GM18907 (cell line): ENCODE results near the gene TIMM10B.

Experiments used
- ATAC-seq: cut with Tn5 transposase; IDR thresholded peaks from one replicate; pipeline ENCODE4 v1.9.1; 2021; ENCODE audit warnings: mild to moderate bottlenecking, moderate library complexity; ENCODE audit not compliant: unreplicated experiment

Gene TIMM10B

DNA sequence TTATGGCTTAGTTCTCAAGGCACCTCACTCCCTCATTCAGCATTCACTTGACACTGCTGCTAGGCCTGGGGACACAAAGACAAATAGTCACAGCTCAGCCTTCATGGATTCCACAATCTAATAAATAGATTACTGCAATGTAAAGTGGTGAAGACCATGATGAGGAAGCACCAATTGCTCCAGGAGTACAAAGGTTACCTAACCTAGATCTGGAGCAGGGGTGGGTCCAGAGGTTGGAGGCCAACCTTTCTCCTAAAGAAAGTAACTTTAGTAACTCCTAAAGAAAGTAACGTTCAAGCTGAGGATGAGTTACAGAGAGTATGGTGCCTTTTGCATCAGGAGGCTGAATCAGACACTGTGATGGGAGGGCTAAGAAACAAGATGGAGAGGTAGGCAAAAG lies 11.7 kb upstream of the TIMM10B start:
- ATAC-seq, result no peak

DNA sequence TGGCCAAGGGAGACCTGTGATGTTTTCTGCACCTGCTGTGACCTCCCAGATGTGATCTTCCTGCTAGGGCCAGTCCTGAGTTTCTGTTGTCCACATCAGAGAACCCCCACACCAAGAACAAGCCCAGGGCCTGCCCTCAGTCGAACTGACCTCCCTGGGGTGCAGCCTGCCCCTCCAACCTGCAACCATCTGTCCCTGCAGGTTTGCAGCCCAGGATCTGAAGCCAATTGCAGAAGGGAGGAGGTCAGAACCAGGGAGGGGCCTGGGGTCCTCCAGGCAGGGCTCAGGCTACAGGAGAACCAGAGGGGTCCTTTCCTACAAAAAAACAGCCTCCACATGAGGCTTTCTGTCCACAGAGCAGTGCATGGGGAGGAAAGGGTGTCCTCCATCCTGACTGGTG lies 8.4 kb upstream of the TIMM10B start:
- no peak for ATAC-seq

DNA sequence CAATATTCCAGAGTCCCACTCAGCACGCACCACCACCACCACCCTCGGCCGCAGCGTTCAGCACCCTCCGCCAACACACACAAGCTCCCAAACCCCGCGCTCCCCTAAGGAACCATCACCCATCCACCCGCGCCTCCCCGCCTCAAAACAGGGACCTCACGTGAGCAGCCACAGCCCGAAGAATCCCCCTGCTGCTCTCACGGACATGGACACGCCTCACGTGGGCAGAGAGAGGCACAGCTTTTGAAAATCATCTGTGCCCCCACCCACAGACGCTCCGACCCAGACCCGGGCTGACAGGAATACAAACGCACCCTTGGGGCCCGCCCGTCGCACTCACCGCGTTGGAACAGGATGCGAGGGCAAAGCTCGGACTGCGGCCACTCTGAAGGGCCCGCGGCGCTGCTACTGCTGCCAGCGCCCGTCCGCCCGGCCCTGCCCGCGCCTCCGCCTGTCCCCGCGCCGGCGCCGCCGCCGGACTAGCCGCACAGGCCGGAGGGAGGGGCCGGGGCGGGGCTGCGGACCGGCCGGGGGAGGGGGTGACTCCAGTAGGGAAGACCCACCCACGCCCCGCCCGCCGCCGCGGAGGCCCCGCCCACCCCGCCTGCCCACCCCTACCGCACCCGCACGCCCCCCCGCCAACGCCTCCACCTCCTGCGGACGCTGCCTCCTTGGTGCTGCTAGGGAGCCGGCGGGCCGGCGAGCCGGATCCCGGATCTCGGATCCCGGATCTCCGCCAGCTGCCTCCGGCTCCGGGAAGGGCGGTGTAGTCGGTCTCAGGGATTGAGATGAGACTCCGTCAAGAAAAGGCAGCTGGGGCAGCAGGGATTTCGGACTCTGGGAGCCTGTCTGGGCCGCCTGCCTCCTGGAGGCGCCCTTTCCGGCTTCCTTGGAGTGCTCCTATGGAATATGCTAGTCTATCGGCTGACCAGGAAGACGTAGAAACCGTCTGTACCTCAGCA lies 7.6 kb upstream of the TIMM10B start, which contains the start of gene TRIM3:
TSS of gene TRIM3 (minus strand) at position 491 of the 962 bp plus-strand sequence. CDS start 8,246 bp downstream, outside the sequence.
- ATAC-seq, result peak; percentile 59

DNA sequence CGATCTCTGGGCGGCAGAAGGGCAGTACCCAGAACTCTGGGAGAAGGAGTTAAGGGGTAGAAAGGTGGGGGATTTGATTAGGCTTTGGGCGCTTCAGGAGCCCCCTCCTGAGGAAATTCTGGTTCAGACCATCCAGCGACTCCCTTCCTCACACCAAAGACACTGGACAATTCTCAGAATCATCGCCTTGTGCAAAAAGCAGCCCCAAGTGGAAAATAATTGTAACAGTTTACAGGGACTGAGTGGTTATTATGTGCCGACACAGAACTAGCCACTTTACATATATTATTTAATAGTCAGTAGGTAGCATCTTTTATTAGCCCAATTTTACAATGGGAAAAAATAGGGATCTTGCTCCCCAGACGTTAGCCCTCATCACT lies 6.9 kb upstream of the TIMM10B start:
- no peak for ATAC-seq

DNA sequence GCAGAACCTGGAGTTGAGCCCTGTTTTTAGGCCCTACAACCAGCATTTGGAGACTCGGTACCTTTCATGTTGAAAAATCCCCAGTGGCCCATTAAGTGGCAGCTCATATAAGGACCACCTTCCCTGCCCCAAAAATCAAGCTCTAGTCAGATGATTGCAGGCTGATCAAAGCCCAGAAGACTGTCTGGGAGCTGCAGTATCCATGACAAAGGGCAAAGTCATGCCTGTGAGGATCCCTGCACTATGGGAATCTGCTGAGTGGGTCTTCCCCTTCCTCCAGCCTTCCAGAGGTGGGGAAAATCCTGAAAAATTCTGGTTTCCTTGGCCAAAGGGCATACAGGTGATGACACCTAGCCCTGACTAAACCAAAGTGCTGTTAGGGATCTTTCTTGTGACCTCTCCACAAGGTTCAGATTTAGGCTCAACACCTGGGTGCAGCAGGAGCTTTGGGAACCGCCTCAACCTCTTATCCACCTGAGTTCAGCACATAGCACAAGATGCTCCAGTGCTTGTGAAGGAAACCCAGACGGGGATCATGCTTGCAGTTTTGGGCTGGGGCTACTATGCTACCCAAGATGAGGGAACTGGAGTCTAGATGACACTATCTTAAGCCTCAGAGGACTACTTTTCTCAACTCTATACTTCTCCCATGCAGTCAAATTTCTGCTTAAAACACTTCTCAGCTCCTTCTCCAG lies 6.3 kb upstream of the TIMM10B start:
- ATAC-seq, result no peak

DNA sequence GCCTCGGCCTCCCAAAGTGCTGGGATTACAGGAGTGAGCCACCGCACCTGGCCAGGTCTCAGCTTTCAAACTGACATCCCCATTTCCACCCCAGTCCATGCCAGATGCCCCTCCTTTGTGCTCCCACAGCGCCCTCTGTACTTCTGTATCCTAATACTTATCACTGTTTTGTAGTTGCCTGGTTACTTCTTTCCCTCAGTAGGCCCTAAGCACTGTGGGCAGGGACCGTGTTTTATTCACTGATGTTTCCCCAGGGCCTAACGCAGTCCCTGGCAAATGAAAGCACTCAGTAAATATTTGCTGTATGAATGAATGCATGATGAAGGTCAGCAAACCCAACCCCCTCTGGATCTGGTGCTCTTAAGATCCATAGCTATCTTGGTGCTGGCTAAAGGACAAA lies 5.4 kb upstream of the TIMM10B start:
- ATAC-seq, result no peak

DNA sequence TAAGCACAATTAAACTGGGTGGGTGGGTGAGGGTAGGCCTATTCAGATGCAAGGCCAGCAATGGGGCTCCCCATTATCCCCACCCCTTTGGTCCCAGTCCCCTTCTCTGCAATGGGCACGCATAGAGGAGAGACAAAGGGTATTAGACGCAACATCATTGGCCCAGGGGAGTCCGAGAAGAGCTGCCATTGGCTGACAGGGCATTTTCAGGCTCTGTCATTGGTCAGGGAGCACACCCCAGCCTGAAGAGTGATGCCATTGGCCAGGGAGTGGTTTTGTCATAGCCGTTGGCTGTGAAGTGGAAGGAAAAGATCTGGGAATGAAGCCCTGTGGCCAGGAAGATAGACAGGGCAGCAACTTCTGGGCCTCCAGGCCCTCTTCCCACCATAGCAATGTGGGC lies 4.7 kb upstream of the TIMM10B start:
- ATAC-seq, result no peak

DNA sequence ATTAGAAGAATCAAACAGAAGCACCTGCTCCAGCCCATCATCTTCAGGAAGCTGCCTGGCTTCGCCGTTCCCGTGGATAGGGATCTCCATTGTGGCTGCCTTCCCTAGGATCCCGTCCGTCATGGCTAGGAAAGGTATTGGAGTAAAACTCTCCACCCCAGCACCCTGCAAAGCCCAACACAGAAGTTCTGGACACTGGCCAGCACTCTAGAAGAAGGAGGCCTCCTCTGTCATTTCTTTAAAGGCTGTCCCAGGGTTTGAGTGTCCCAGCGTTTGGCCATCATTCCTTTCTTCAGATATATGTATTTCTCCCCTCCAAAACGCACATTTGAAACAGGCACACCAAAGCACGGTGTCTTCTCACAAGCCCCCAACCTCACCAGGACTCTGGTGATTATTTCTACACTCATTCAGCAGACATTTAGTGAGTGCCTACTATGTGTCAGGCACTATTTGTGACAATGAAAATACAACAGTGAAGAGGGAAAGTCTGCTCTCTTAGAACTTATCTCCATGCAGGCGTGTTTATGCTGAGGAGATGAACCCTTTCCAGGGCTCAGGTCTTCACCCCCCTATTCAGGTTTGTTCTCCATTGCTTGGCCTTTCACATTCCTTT lies 894 bp upstream of the TIMM10B start:
- ATAC-seq, result no peak

DNA sequence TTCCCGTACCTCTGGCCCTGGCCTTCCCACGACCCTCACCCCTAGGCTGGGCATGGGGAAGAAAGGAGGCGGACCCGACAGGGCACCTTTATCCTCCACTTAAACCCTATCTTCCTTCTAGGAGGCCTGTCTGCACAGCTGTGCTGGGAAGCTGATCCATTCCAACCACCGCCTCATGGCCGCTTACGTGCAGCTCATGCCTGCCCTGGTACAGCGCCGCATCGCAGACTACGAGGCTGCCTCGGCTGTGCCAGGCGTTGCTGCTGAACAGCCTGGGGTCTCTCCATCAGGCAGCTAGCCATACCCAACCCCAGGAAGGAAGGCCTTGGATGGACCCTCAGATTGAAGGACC lies 599 bp downstream of the TIMM10B start:
- ATAC-seq, result no peak

DNA sequence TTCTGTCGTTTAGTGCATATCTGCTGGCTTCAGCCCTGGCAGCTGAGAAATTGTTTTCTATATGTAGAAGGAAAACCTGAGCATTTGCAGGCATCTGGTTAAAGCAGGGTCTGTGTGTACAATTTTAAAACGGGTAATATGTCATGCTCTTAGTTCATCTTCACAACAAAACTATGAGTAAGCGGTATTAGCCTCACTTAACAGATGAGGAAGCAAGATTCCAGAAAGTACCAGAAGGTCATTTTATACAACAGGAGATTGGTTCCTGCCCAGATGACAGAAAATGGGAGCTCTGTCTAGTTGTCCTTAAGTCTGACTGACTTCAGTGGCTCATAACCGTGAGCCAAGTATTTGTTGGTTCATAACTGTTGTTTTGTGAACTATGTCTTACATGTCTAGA lies 1.1 kb downstream of the TIMM10B start:
- no peak for ATAC-seq

DNA sequence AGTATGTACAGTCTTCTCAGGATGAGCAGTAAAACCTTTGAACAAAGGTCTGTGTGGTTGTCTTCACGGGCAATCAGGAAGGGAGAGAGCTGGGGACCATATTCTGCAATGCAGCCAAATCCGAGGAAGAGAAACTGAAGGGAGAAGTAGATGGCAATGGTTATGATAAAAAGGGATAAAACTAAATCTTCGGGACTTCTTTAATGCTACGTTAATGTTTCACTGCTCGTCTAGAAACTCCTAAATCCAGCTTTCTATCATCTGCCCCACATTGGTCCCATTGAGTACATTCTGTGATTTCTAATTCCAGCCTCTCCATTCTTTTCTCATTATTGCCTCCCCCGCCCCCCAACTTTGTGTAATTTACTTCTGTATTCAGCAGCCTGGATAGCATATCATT lies 1.7 kb downstream of the TIMM10B start:
- no peak for ATAC-seq

DNA sequence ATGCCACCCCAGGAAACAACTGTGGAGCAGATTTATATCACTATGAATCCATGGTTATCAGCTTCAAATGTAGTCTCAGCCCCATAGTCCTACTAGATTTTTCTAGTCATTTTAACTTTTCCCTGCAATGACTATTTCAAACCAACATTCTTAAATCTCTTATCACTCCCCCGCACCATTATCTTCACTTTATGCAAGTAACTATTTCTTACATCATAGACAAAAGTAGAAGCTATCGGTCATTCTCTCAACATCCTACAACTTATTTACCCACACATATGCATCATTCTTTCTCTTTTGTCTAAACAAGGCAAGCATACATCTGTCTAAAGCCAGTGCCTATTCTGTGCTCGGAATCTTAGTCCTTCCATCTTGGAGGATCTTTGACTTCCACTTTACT lies 4.4 kb downstream of the TIMM10B start:
- no peak for ATAC-seq

DNA sequence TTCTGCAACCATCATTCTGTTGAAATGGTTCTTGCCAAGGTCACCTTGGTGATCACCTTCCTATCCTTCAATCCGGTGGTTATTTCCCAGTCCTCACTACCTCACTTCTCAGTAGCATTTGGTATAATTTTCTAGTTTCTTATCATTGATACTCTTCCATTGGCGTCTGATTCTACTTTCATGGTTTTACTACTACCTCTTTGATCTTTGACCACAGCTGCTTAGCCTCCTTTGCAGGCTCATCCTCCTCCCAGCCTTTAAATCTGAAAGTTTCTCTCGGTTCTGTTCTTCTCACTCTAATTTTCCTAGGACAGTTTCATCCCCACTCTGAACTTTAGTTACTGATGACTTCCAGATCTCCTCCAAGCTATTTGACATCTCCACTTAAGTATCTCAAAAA lies 5.0 kb downstream of the TIMM10B start:
- no peak for ATAC-seq

DNA sequence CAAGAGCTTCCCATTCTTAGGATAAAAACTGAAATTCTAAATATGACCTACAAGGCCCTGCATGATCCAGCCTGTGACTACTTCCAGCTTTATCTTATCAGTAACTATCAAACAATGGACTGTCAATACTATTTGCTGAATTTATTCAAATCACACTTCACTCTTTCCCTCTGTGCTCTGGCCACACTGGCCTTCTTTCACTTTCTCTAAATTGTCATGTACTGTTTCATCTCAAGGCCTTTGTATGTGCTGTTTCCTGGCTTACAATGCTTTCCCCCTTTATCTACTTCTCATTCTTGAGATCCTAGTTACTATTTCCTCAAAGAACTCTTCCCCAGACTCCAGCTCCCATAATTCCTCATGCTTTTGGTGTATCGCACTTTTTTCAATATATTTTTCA lies 5.6 kb downstream of the TIMM10B start:
- no peak for ATAC-seq

DNA sequence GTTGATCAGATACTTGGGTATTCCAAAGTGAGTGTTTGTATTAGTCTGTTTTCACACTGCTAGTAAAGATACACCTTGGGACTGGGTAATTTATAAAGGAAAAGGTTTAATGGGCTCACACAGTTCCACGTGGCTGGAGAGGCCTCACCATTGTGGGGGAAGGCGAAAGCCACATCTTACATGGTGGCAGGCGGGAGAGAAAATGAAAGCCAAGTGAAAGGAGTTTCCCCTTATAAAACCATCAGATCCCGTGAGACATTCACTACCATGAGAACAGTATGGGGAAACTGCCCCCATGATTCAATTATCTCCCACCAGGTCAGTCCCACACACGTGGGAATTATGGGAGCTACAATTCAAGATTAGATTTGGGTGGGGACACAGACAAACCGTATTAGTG lies 7.0 kb downstream of the TIMM10B start:
- ATAC-seq, result no peak

DNA sequence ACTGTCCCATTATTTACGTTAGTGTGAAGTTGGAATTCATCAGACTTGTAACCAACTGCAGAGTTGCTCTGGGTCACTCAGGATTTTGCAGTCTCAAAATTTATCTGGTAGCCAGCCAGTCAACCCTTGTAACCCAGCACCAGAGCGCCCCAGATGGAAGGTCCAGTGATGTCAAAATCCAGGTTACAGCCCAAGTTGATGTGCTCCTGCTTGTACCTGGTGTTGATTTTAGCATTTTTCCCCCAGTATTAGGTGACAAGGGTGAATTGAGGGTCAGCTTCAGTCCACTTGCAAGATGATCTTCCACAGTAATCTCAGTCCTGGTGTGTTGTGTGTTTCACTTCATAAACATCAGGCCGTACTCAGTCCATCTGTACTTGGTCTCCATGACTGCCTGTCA lies 7.5 kb downstream of the TIMM10B start:
- ATAC-seq, result no peak

DNA sequence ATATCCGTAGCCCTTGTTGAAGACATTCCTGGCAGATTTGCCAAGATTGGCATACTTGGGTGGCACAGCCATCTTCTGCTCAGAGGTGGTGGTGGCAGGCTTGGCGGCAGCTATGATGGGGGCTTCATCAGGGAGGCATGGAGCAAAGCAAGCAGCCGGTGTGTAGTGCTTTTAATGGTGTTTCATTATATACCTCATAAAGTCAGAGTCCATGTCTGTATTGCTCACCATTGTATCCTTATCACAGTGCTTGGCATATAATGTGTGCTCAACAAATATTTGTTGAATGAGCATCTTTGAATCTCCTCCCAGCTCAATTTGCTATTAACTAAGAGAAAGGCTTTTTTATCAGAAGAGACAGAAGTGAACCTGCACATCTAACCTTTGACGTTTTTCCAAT lies 8.0 kb downstream of the TIMM10B start:
- ATAC-seq, result no peak

DNA sequence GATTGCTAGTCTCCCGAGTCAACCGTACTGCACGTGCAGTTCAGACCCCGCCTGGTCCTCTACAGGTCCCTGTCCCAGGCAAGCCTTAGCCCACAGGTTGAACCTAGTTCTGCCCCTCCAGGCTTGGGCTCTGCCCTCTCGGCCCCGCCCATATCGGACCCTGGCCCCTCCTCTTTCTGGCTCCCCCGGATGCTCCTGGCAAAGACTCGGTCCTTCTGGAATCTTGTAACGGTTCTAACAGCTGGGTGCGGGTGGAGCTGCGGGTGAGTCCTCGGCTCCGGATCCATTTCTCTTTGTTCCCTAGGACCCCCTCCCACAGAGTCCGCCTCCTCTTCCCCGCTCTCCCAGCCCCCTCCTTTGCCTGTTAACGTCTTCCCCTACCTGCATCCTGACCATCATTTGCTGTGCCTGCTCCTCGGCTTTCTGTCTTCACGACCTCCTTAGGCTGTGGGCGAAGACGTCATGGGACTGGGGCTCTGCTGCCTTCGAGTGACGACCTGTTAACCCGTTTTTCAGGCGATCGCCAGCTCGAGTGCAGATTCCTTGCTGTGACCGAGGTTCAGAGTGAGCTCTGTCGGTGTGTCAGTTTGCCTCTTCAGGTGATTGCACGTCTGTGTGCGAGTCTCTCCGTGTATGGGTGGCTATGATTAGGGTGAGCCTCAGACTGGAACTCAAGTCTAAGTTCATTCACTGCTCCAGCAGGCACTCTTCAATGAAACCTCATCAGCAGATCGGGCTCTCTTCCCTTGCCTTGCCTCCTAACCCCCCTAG lies 16.0 kb downstream of the TIMM10B start, which contains the start of gene DNHD1:
TSS of gene DNHD1 (plus strand) at position 212 of the 771 bp plus-strand sequence. CDS start 936 bp downstream, outside the sequence.
- ATAC-seq, result no peak

DNA sequence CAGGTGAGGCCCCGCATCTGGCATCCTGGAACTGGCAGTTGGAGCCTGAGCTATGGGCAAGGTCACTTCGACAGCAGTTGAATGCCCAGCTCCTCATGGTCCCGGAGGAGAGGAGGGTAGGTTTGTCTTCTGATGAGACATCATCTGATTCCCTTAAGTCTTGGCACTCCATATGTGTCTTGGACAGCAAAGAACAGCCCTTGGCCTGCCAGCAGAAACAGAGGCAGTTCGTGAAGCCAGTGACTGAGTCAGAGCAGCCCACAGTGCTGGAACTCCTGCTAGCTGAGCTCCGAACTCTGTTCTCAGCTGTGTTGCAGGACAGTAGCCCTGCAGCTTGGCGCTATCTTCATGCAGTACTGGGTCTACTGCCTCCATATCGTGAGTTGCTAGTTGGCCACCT lies 16.8 kb downstream of the TIMM10B start:
- ATAC-seq, result no peak

DNA sequence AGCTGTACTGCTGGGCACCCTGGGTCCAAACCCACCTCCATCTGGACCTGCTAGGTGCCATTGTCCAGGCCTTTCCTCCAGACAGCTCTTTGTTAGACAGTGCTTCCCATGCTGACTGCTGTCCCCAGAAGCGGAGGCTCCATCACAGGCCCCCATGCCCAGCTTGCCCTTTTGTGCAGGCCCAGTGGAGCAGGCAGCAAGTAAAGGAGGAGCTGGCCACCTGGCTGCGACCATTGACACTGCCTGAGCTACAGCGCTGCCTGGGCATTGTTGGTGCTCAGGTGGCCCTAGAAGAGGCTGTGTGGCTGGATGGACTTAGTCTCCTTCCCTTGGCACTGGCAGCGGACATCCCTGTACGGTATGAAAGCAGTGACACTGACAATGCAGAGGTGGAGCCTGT lies 17.2 kb downstream of the TIMM10B start:
- ATAC-seq, result no peak

DNA sequence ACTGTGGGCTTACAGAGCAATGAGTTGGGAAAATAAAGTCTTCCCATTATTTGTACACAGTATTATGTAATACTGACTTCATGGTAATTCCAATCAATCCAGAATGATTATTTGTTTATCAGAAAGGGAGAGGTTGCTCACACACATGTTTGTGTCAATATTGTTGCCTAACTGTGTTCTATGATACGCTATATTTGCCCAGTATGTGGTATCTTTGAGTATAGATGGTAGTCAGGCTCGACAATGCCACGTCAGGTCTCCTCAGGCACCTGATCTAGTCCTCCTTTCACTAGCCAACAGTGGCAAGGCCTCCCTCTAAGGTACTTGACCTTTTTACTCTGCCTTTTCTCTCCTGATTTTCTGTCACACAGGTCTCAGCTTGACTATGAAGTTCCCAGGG lies 21.1 kb downstream of the TIMM10B start:
- ATAC-seq, result no peak
